ENCODE measurements around the gene ATF6.

The ATF6 gene

GRCh38 chr1:161766102-161766981 lies at the start of gene ATF6:
TSS of gene ATF6 (plus strand) at chr1:161766320. CDS start at chr1:161766361, 41 bp downstream.
- peak; percentile 97 for DNase-seq (ENCODE audit: low read depth)
- TF ChIP-seq CTCF (IDR thresholded peaks at IDR 0.05; ENCODE audit: low read length, missing control alignments): no peak
- peak within 1 kb of the TSS; percentile 100 for H3K4me3 ChIP-seq (replicated peaks; ENCODE audit: low read depth, low read length)

GRCh38 chr1:161718559-161719324 lies 47.4 kb upstream of the ATF6 start:
- no peak overlapping the region for H3K4me3 ChIP-seq (replicated peaks; ENCODE audit: low read depth, low read length)
- no peak for DNase-seq (ENCODE audit: low read depth)
- no peak for TF ChIP-seq CTCF (IDR thresholded peaks at IDR 0.05; ENCODE audit: low read length, missing control alignments)

- no peak for TF ChIP-seq CTCF (IDR thresholded peaks at IDR 0.05; ENCODE audit: low read length, missing control alignments)
- no peak overlapping the region for H3K4me3 ChIP-seq (replicated peaks; ENCODE audit: low read depth, low read length)
- no peak for DNase-seq (ENCODE audit: low read depth)
These were observed 46.9 kb upstream of the ATF6 start for GRCh38 chr1:161719325-161719611.

GRCh38 chr1:161720422-161720821 lies 45.7 kb upstream of the ATF6 start:
- H3K4me3 ChIP-seq (replicated peaks; ENCODE audit: low read depth, low read length): no peak overlapping the region
- no peak for DNase-seq (ENCODE audit: low read depth)
- TF ChIP-seq CTCF (IDR thresholded peaks at IDR 0.05; ENCODE audit: low read length, missing control alignments): no peak

GRCh38 chr1:161720956-161721737 lies 45.0 kb upstream of the ATF6 start, which contains the start of gene FCRLB:
TSS of gene FCRLB (plus strand) at chr1:161721544. CDS start at chr1:161722673, 1,129 bp downstream.
- no peak for DNase-seq (ENCODE audit: low read depth)
- no peak within 1 kb of the TSS for H3K4me3 ChIP-seq (replicated peaks; ENCODE audit: low read depth, low read length)
- TF ChIP-seq CTCF (IDR thresholded peaks at IDR 0.05; ENCODE audit: low read length, missing control alignments): no peak

- H3K4me3 ChIP-seq (replicated peaks; ENCODE audit: low read depth, low read length): no peak overlapping the region
- DNase-seq (ENCODE audit: low read depth): peak; percentile 79
- TF ChIP-seq CTCF (IDR thresholded peaks at IDR 0.05; ENCODE audit: low read length, missing control alignments): no peak
These were observed 44.3 kb upstream of the ATF6 start for GRCh38 chr1:161721738-161722343.

Measured in fibroblast of pulmonary artery (primary cell).